ENCODE results near the gene DNAH8.

- TF ChIP-seq CTCF (IDR thresholded peaks at IDR 0.05; ENCODE audit: insufficient read depth, low read length, poor library complexity, severe bottlenecking) (no peak), EZH2phosphoT487 (conservative IDR thresholded peaks at IDR 0.05; ENCODE audit: low read length) (no peak)
Measured at GRCh38 chr6:38853236-38853635, 138.1 kb downstream of the DNAH8 start.

Measured in SU-DHL-6 (cell line).